HEK293T (cell line): Measurements from ENCODE around the gene CASP1.
"Not testable (repeated sequence)": the region's sequence is repeated elsewhere in the genome, so short reads cannot be mapped to it uniquely, and the experiment has no call there.

ENCODE experiments used
- CTCF ChIA-PET: fragments of 350-600 bp; formaldehyde crosslinking; extraction: SDS; loops from one replicate; lab custom pipeline; 2021; ENCODE audit warnings: antibody characterized with exemption, inconsistent platforms; lab: Yijun Ruan, JAX
- POLR2A ChIA-PET: fragments of 350-600 bp; formaldehyde crosslinking; extraction: SDS; loops from one replicate; lab custom pipeline; 2020; ENCODE audit warnings: antibody characterized with exemption, inconsistent platforms; lab: Yijun Ruan, JAX
- DNase-seq: peaks from one replicate; pipeline ENCODE4 v3.0.0; 2012; ENCODE audit warnings: mixed read lengths; ENCODE audit errors: extremely low spot score
- ARNT ChIP-seq: fragments of 450-650 bp; IDR thresholded peaks from 2 replicates; pipeline ENCODE4 v1.6.1; 2017; ENCODE audit warnings: mild to moderate bottlenecking
- BHLHE40 ChIP-seq: fragments of 450-650 bp; IDR thresholded peaks from 2 replicates; pipeline ENCODE4 v1.6.1; 2016; ENCODE audit warnings: mild to moderate bottlenecking, moderate library complexity, borderline replicate concordance
- CTBP1 ChIP-seq: fragments of 450-650 bp; IDR thresholded peaks from 2 replicates; pipeline ENCODE4 v1.6.1; 2016; ENCODE audit warnings: borderline replicate concordance
- ELF4 ChIP-seq: fragments of 450-650 bp; IDR thresholded peaks from 2 replicates; pipeline ENCODE4 v1.6.1; 2017; ENCODE audit warnings: antibody characterized with exemption
- FOXA1 ChIP-seq: fragments of 450-650 bp; IDR thresholded peaks from 2 replicates; pipeline ENCODE4 v1.6.1; 2016; ENCODE audit warnings: mild to moderate bottlenecking
- FOXK2 ChIP-seq: fragments of 450-650 bp; IDR thresholded peaks from 2 replicates; pipeline ENCODE4 v1.6.1; 2016; ENCODE audit warnings: mild to moderate bottlenecking
- FOXM1 ChIP-seq: fragments of 450-650 bp; IDR thresholded peaks from 2 replicates; pipeline ENCODE4 v1.6.1; 2017; ENCODE audit warnings: mild to moderate bottlenecking, borderline replicate concordance
- HDGF ChIP-seq: fragments of 450-650 bp; IDR thresholded peaks from 2 replicates; pipeline ENCODE4 v1.6.1; 2017; ENCODE audit warnings: antibody characterized with exemption, borderline replicate concordance
- L3MBTL2 ChIP-seq: fragments of 450-650 bp; conservative IDR thresholded peaks from 2 replicates; pipeline ENCODE4 v1.6.1; 2016; ENCODE audit warnings: mild to moderate bottlenecking
- LEF1 ChIP-seq: fragments of 450-650 bp; IDR thresholded peaks from 2 replicates; pipeline ENCODE4 v1.6.1; 2017; ENCODE audit warnings: mild to moderate bottlenecking, borderline replicate concordance
- NFRKB ChIP-seq: fragments of 450-650 bp; IDR thresholded peaks from 2 replicates; pipeline ENCODE4 v1.6.1; 2016; ENCODE audit warnings: mild to moderate bottlenecking, moderate library complexity
- SP1 ChIP-seq: fragments of 450-650 bp; IDR thresholded peaks from 2 replicates; pipeline ENCODE4 v1.6.1; 2017
- SUZ12 ChIP-seq: fragments of 450-650 bp; IDR thresholded peaks from 2 replicates; pipeline ENCODE4 v1.6.1; 2016; ENCODE audit warnings: mild to moderate bottlenecking
- TARDBP ChIP-seq: fragments of 450-650 bp; IDR thresholded peaks from 2 replicates; pipeline ENCODE4 v1.6.1; 2016
- ZNF384 ChIP-seq: fragments of 450-650 bp; IDR thresholded peaks from 2 replicates; pipeline ENCODE4 v1.6.1; 2016
- TF ChIP-seq, protein P1 (sequence below): fragments of 450-650 bp; IDR thresholded peaks from 2 replicates; pipeline ENCODE4 v1.6.1; 2016

CASP1 gene

DNA sequence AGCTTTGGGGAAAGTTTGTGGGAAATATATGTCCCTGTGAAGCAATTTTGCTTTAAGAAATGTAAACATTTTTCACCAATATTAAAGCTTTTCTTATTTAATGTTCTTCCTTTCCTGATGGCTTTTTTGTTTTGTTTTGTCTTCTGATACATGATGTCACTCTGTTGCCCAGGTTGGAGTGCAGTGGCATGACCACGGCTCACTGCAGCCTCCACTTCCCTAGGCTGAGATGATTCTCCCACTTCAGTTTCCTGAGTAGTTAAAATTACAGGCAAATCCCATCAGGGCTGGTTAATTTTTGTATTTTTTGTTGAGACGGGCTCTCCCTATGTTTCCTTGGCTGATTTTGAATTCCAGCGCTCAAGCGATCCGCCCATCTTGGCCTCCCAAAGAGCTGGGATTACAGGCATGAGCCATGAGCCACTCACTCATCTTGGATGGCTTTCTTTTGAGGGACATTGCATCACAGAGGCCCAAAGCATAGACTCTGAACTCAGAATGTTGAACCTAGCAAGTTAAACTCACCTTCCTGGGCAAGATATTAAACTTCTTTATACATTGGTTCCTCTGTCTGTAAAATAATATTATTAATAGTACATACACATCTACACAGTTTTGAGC, 10.8 kb upstream of the CASP1 start:
- ChIA-PET CTCF (no interaction called here), POLR2A (no interaction called here)
- TF ChIP-seq ELF4 (no peak), BHLHE40 (no peak), HDGF (no peak)
- DNase-seq: no peak

DNA sequence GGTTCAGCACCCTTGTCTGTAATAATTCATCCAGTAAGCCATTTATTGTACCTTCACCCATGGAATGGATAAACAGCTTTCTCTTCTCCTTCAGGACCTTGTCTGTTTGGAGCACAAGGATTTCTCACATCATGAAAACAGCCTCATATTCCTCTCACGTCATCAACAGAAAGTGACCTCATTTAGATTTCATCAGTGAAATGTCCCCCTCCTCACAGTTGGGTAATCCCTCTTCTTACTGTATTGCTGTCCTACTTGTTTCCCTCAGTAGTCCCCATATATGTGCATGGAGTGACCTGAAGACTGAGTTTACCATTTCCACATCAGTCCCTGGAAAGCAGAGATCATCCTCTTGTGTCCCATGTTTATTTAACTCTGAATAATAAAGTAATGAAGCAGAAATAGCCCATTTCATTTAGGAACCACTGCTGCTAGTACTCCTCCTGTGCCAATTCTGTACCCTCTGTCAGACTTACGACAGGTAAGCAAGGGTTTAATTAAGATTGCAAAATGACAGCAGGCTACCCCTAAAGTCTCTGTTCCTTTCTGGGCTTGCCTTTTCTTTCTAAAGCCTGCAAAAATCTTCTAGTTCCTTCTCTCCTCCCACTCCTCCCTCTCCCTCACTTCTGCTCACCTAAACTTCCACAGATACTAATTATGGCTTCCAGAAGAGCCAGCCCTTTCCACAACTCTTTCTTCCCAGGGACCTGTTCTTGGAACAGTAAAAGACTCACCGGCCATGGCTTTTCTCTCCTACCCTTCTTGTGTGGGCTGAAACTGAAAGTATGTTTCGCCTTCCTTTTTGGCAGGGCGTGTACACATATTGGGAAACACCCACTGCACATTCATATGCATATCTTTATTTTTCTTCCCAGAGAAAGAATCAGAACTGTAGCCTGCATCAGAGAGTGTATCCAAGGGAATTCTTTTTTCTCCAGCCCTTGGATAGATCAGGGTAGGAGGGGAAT, 9.9 kb upstream of the CASP1 start, which contains the start of gene CARD16:
TSS of gene CARD16 (minus strand) at position 779 of the 968 bp plus-strand sequence. CDS start at position 741, 38 bp downstream.
- DNase-seq, CTCF ChIA-PET: not testable (repeated sequence)

DNA sequence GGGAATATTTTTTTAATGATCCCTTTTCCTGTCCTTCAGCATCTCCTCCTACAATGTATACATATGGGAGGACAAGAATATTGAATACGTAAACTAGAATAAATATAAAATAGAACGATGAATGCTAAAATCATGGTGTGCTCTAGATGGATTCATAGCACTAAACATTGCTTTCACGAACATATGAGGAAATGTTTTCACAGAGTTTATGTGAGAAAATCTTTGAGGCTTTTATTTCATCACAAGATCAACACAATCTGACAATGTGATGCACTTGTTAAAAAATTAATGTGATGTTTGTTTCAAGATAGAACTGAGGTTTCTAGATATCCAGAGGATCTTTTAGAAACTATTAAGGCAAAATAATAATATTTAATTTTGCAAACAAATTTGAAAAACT, 7.2 kb upstream of the CASP1 start:
- CTCF ChIA-PET: no interaction called here
- POLR2A ChIA-PET: no interaction called here
- no peak for DNase-seq
- TF ChIP-seq SP1 (no peak), FOXK2 (no peak), ELF4 (no peak), TARDBP (no peak), FOXM1 (no peak), NFRKB (no peak), ARNT (no peak), BHLHE40 (no peak), HDGF (no peak), CTBP1 (no peak), LEF1 (no peak)
- TF ChIP-seq, protein P1, sequence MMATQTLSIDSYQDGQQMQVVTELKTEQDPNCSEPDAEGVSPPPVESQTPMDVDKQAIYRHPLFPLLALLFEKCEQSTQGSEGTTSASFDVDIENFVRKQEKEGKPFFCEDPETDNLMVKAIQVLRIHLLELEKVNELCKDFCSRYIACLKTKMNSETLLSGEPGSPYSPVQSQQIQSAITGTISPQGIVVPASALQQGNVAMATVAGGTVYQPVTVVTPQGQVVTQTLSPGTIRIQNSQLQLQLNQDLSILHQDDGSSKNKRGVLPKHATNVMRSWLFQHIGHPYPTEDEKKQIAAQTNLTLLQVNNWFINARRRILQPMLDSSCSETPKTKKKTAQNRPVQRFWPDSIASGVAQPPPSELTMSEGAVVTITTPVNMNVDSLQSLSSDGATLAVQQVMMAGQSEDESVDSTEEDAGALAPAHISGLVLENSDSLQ: no peak

More for the DNA sequence above, 9.9 kb upstream of the CASP1 start, which contains the start of gene CARD16:
- POLR2A ChIA-PET: not testable (repeated sequence)

DNA sequence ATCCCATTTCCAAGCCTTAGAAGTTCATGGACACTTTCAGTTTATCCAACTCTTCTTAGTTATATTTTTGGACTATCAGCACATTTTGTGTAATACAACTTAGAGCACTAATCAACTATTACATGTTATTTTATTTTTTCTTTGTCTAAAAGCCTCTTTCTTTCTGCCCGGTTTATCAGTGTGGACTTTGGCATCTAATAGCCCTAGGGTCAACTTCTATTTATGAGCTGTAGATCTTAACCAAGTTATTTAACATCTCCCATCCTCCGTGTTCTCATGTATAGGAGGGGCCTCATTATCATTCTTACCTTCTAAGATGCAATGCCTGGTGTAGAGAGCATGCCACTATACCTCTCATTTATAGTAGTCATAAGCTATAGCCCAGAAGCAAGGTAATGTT, 5.8 kb upstream of the CASP1 start:
- CTCF ChIA-PET: no interaction called here
- no peak for TF ChIP-seq CTBP1
- no peak for TF ChIP-seq FOXA1
- no peak for TF ChIP-seq L3MBTL2
- TF ChIP-seq ZNF384: no peak
- TF ChIP-seq, protein P1: no peak
- no peak for TF ChIP-seq HDGF
- TF ChIP-seq ELF4: no peak
- no peak for TF ChIP-seq LEF1
- TF ChIP-seq SUZ12: no peak
- no peak for TF ChIP-seq BHLHE40
- no peak for TF ChIP-seq NFRKB
- no peak for TF ChIP-seq FOXM1
- TF ChIP-seq FOXK2: no peak
- no peak for TF ChIP-seq TARDBP
- POLR2A ChIA-PET: no interaction called here
- no peak for DNase-seq

DNA sequence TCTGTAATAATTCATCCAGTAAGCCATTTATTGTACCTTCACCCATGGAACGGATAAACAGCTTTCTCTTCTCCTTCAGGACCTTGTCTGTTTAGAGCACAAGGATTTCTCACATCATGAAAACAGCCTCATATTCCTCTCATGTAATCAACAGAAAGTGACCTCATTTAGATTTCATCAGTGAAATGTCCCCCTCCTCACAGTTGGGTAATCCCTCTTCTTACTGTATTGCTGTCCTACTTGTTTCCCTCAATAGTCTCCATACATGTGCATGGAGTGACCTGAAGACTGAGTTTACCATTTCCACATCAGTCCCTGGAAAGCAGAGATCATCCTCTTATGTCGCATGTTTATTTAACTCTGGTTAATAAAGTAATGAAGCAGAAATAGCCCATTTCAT, 556 bp downstream of the CASP1 start:
- DNase-seq, CTCF ChIA-PET, POLR2A ChIA-PET: not testable (repeated sequence)

DNA sequence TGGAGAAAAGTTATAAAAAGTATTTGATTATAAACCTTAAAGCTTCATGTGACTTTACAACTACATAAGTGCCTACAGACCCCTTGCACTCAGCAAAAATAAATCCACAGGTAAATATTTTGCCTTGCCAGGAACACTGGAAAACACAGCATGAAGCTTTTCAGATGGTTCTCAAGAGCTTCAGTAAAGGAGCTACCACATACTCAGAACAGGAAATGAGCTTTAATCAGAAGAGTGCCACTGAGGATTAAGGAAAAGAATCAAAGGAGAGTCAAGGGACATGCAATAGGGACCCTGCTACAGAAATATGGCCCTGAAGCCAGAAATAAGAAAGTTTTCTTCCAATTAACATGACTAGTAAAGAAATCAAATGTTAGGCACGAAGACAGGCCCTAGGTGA, 1.2 kb downstream of the CASP1 start:
- DNase-seq: no peak
- ChIA-PET CTCF (no interaction called here), POLR2A (no interaction called here)
- no peak for TF ChIP-seq ARNT
- no peak for TF ChIP-seq NFRKB
- no peak for TF ChIP-seq L3MBTL2

DNA sequence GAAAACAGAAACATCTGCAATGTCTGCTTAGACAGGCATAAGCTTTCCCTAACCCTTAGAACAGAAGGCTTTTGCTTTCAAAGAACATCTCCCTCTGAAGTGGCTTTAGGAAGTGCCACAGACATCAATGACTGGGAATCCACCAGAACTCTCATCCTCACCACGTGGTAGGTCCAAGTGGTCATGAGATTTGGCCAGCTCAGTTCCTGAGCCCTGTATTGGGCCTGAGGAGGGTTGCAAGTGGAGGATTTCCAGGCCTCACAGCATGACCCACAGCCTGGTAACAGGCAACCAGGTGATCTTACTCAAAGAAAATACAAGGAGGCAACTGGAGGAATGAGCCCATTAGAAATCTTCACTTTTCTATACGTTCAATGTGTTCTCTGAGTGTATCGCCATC, 1.6 kb downstream of the CASP1 start:
- ChIA-PET POLR2A (no interaction called here), CTCF (no interaction called here)
- no peak for TF ChIP-seq L3MBTL2
- no peak for TF ChIP-seq LEF1
- TF ChIP-seq ELF4: no peak
- no peak for TF ChIP-seq HDGF
- TF ChIP-seq FOXM1: no peak
- no peak for TF ChIP-seq CTBP1
- no peak for TF ChIP-seq SUZ12
- no peak for TF ChIP-seq TARDBP
- TF ChIP-seq ARNT: no peak
- no peak for TF ChIP-seq FOXK2
- no peak for TF ChIP-seq NFRKB
- no peak for DNase-seq
